SH-SY5Y (cell line): Measurements from ENCODE around the gene DGKK.

Experiments
- GATA2 ChIP-seq: IDR thresholded peaks from 2 replicates; pipeline ENCODE4 v1.6.1; 2011; ENCODE audit warnings: mild to moderate bottlenecking, low read depth, low read length
- GATA3 ChIP-seq: IDR thresholded peaks from 2 replicates; pipeline ENCODE4 v1.6.1; 2011; ENCODE audit warnings: low read depth, mild to moderate bottlenecking, low read length, moderate library complexity

DGKK gene

GRCh38 chrX:50470103-50471031, at the start of gene DGKK:
DGKK (minus strand) TSS chrX:50470825; CDS start chrX:50470678, 147 bp downstream.
- no peak for TF ChIP-seq GATA3
- TF ChIP-seq GATA2: no peak

GRCh38 chrX:50514811-50515210, 44.2 kb upstream of the DGKK start:
- TF ChIP-seq GATA2 (no peak), GATA3 (no peak)

GRCh38 chrX:50497114-50497513, 26.5 kb upstream of the DGKK start:
- TF ChIP-seq GATA3 (no peak), GATA2 (no peak)

DNA sequence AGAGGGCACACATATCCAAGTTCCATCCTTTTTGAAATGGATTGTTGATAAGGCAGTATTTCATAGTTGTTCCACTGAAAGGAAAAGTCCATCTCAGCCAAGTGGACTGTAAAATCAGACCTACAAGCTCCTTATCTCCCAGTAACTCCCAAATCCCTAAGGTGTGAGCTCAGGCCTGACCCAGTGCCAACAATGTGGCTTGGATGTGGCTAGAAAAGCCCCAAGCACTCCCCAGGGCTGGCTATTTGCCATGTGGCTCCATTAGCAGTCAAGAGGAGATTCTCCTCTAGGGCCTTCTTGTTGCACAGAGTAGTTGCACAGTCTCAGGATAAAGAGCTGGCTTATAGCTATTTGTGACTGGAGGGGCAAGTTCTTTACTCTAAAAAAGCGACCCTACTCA, 25.0 kb upstream of the DGKK start:
- no peak for TF ChIP-seq GATA3
- no peak for TF ChIP-seq GATA2

GRCh38 chrX:50492720-50493119, 22.1 kb upstream of the DGKK start:
- TF ChIP-seq GATA3 (no peak), GATA2 (no peak)

DNA sequence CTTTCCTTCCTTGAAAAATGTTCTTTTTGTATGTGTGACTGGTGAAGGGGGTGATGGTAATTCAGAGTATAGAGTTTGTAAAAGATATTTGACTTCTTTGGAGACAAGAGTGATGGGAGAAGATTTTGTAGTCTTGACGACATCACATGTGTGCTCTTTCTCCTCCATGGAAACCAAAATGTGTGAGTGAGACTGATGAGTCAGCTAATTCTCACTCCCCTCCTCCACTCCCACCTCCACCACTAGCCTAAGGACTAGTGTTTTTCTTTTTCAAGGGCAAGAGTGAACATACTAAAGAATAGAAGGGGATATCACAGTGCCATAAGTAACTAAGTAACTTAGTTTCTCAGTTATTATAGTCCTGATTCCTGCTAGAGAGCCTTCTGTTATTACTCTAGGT, 14.0 kb upstream of the DGKK start:
- TF ChIP-seq GATA2 (no peak), GATA3 (no peak)

- TF ChIP-seq GATA2 (no peak), GATA3 (no peak)
Measured at GRCh38 chrX:50483283-50483682, 12.7 kb upstream of the DGKK start.

DNA sequence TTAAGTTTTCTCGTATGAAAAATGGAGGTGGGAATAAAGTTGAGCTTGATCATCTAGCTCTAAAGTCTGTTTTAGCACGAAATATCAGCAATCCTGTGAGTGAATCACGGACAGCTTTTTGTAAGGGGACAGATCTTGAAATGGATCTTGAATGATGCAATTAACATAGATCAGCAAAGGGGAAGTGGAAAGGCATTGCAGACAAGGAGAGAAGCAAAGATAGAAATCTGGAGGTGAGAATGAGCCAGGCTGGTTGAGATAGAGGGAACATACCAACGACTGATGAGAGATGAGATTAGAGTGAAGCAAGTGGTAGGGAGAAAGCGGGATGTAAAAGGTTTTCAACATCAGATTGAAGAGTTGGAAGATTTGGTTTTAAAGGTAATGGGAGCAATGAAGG, 4.6 kb upstream of the DGKK start:
- no peak for TF ChIP-seq GATA3
- no peak for TF ChIP-seq GATA2

GRCh38 chrX:50471390-50471789, 765 bp upstream of the DGKK start:
- TF ChIP-seq GATA2 (no peak), GATA3 (no peak)

GRCh38 chrX:50469206-50469605, 1.4 kb downstream of the DGKK start:
- TF ChIP-seq GATA2 (no peak), GATA3 (no peak)

- no peak for TF ChIP-seq GATA3
- no peak for TF ChIP-seq GATA2
Measured at GRCh38 chrX:50459615-50460014, 11.0 kb downstream of the DGKK start.

DNA sequence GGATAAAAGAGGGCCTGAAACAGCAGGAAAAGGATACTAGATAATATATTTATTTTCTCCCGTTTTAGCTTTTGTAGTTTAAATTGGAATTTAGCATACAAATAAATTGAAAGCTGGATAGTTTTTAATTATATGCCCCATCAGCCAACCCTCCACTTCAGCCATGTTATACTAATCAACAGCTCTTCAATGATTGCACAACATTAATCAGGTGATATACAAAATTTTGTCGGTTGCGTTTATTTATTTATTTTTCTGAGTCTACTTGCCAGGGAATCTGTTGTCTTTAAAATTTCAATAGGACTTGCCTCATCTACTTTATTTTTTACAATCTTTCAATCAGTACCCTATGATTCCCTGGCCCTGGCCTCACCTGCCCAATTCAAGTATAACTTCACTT, 12.1 kb downstream of the DGKK start:
- no peak for TF ChIP-seq GATA3
- TF ChIP-seq GATA2: no peak

GRCh38 chrX:50456712-50457484, 13.7 kb downstream of the DGKK start:
- TF ChIP-seq GATA2 (no peak), GATA3 (no peak)

DNA sequence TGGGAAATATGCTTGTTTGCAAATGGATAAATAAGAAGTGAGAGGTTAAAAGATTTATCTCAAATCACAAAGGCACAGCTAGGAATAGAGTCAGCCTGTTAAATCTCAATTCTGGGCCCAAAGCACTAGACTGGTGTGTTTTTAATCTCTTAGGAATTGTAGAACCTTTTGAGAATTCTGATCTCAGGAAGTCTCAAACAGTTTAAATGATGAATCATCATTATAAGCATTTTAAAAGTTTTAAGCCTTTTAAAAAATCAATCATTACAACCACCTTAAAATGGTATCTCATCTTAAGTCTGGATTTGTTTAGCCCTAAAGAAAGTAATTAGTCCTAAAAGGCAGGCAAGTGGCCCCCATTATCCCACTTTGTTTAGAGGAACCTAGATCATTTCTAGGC, 17.8 kb downstream of the DGKK start:
- TF ChIP-seq GATA3 (no peak), GATA2 (no peak)

- no peak for TF ChIP-seq GATA2
- no peak for TF ChIP-seq GATA3
Measured at GRCh38 chrX:50450324-50450723, 20.3 kb downstream of the DGKK start.

DNA sequence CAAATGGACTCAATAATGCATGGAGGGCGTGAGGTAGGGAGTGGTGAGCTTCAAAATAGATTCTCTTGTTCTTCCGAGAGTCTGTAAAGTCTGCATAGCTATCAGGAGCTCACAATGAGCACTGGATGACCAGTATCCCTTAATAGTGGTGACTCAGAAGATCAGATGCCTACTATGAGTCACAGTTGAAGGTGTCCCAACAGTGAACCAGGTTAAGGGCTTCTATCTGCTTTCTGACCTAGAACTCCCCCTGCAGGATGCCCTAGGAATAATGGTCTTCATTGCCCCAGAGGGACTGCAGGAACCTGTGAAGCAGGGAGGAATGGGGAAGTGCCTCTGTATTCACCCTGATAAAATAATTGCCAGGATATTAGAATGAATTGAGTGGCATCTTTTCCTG, 22.1 kb downstream of the DGKK start:
- no peak for TF ChIP-seq GATA3
- no peak for TF ChIP-seq GATA2
